ENCODE results near the gene METTL16. TPM values are rescaled to one million over a fixed set of nuclear protein-coding genes. Genes with fewer than 3 reads are reported as not detected.

METTL16 gene
- total and polyA plus RNA-seq, 2 of the 8 experiments (the other 6 are each of a cell fraction or from before 2014, with no cell fraction given): 22.8 to 59.4 TPM

GRCh38 chr17:2435181-2435741, 76.4 kb downstream of the METTL16 start:
- FAIRE-seq: peak; percentile 88

More at GRCh38 chr17:2435181-2435741, 76.4 kb downstream of the METTL16 start:
- Histone ChIP-seq H4K5ac (ENCODE audit: insufficient read length, low read depth, low read length) (peak overlapping the region; percentile 24), H4K8ac (ENCODE audit: extremely low read depth, insufficient read depth, low read length) (no peak overlapping the region; the same call in 1 of the 2 replicates), H3K23me2 (ENCODE audit: low read depth, low read length) (no peaks in the 10 kb centered on the region), H3K27ac (ENCODE audit: low read depth, low read length) (peak overlapping the region; percentile 72), H3K23ac (ENCODE audit: insufficient read length) (no peak overlapping the region), H2BK15ac (ENCODE audit: low read length) (no peak overlapping the region), H2BK120ac (replicated peaks; ENCODE audit: low read depth, low read length) (no peak overlapping the region), H3K4me2 (ENCODE audit: insufficient read depth in 1 of 2, low read depth in 2 of 2, low read length in 2 of 2) (peak overlapping the region; percentile 61 to 64), H3K9ac (replicated peaks in 1 of 4; ENCODE audit: extremely low read depth in 1 of 4, low read depth in 3 of 4, low read length in 3 of 4) (peak overlapping the region in 2 of 4 experiments; percentile 43 to 48; a peak in 2 of 7 replicates), H3K14ac (ENCODE audit: insufficient read length) (no peak overlapping the region), H4K91ac (replicated peaks; ENCODE audit: insufficient read length, low read length) (no peak overlapping the region), H3K9me3 (ENCODE audit: insufficient read depth in 2 of 2, low read depth in 1 of 2, low read length in 1 of 2) (no peaks in the 10 kb centered on the region), H3K36me3 (ENCODE audit: control insufficient read depth in 2 of 4, insufficient read depth in 4 of 4, low read length in 3 of 4) (peaks cover 10 to 39% (median 20%) of the 10 kb centered on the region in 4 experiments; a peak in 7 of 8 replicates), H2AFZ (ENCODE audit: low read length) (0 out of 2 replicates have a peak overlapping the region, but pooled peaks have one; percentile 30), H2BK20ac (ENCODE audit: low read length) (no peak overlapping the region), H3K4me1 (replicated peaks in 1 of 4; ENCODE audit: control insufficient read depth in 3 of 4, insufficient read depth in 4 of 4, low read length in 3 of 4) (peaks cover 6 to 17% (median 13%) of the 10 kb centered on the region in 4 experiments), H2BK12ac (ENCODE audit: low read depth, low read length) (no peak overlapping the region), H3K18ac (ENCODE audit: extremely low read depth, low read length) (no peak overlapping the region), H3K4ac (replicated peaks; ENCODE audit: insufficient read length, low read depth, low read length) (no peak overlapping the region), H4K20me1 (replicated peaks in 1 of 2; ENCODE audit: control insufficient read depth in 1 of 2, insufficient read depth in 2 of 2, low read length in 2 of 2) (peaks cover 0 to 1% of the 10 kb centered on the region in 2 experiments), H3K27me3 (replicated peaks in 1 of 4; ENCODE audit: control insufficient read depth in 3 of 4, extremely low read depth in 1 of 4, insufficient read depth in 3 of 4, low read length in 3 of 4) (no peaks in the 10 kb centered on the region), H2AK5ac (ENCODE audit: low read depth, low read length) (no peak overlapping the region), H2BK5ac (ENCODE audit: low read depth, low read length) (peak overlapping the region; percentile 45; the same call in 1 of the 2 replicates), H3K56ac (replicated peaks; ENCODE audit: insufficient read length, low read depth, low read length) (no peak overlapping the region), H3K79me1 (ENCODE audit: low read depth, low read length) (peaks cover 8% of the 10 kb centered on the region), H3K79me2 (ENCODE audit: control insufficient read depth in 1 of 2, insufficient read depth in 2 of 2, low read length in 2 of 2) (peaks cover 0 to 14% of the 10 kb centered on the region in 2 experiments; a peak in 2 of 4 replicates), H3K4me3 (ENCODE audit: extremely low read depth in 1 of 4, insufficient read depth in 2 of 4, low read depth in 3 of 4, low read length in 4 of 4) (peak overlapping the region in 3 of 4 experiments; percentile 18 to 39 (median 34); a peak in 5 of 8 replicates)
- ChIA-PET CTCF (ENCODE audit: partially characterized antibody) (interaction anchor here (0.8 to 3.4 kb wide), 8 partner anchors 8 to 351 kb away, joined by 3 to 17 read pairs (median 4); no protein-coding TSS in a partner anchor), POLR2A (ENCODE audit: partially characterized antibody) (interaction anchor here (0.9 to 1.3 kb wide), 2 partner anchors 8 to 76 kb away, joined by 5 to 7 read pairs; partner anchors contain the start of gene METTL16)
- peak in 1 of 2 experiments; percentile 79 for DNase-seq (ENCODE audit: low read depth in 1 of 2, low spot score in 2 of 2)
- WGBS, 2 experiments (ENCODE audit: extremely low coverage in 1 of 2, insufficient coverage in 1 of 2, insufficient read length in 1 of 2, insufficient replicate concordance in 2 of 2, low coverage in 1 of 2, low lambda C conversion rate in 2 of 2, missing lambda C conversion rate in 1 of 2): 29% methylated on average over 9 of the region's 9 CpGs; no CpG with 5 or more reads in 1 of the 2 experiments
- TF ChIP-seq SRF (IDR thresholded peaks at IDR 0.05; ENCODE audit: low read depth, low read length) (no peak), TCF12 (IDR thresholded peaks at IDR 0.05; ENCODE audit: low read depth, low read length) (0 out of 2 replicates have a peak, but pooled peaks have one; percentile 13), ASH2L (IDR thresholded peaks at IDR 0.05; ENCODE audit: low read length) (peak; percentile 84), YY1 (IDR thresholded peaks at IDR 0.05; ENCODE audit: low read depth, low read length) (peak; percentile 90), JUND (IDR thresholded peaks at IDR 0.05; ENCODE audit: low read length) (no peak), RBBP5 (IDR thresholded peaks at IDR 0.05; ENCODE audit: borderline replicate concordance, low read depth, low read length) (peak; percentile 42; the same call in 1 of the 2 replicates)
